ENCODE data around the gene PSMD8. TPM values are rescaled to one million over a fixed set of nuclear protein-coding genes. Genes with fewer than 3 reads are reported as not detected.

Gene PSMD8
- total RNA-seq, 2 experiments from 2014 or later = 169 to 238 TPM

DNA sequence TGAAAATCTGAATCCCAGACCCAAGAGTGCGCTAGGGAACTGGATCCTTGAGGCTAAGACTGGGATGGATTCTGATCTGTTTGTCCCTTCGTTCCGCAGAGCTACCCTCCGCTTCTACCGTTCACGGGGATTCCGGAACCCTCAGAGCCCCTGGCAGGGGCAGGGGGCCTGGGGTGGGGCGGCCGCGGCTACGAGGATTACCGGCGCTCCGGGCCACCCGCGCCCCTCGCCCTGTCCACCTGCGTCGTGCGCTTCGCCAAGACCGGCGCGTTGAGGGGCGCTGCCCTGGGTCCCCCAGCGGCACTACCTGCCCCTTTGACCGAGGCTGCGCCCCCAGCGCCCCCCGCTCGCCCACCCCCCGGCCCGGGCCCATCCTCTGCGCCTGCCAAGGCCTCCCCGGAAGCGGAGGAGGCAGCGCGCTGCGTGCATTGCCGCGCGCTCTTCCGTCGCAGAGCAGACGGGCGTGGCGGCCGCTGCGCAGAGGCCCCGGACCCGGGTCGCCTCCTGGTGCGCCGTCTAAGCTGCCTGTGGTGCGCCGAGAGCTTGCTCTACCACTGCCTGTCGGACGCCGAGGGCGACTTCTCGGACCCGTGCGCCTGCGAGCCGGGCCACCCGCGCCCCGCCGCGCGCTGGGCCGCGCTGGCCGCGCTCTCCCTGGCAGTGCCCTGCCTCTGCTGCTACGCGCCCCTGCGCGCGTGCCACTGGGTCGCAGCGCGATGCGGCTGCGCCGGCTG, 21.2 kb downstream of the PSMD8 start:
- POLR2A ChIA-PET = no interaction called here

DNA sequence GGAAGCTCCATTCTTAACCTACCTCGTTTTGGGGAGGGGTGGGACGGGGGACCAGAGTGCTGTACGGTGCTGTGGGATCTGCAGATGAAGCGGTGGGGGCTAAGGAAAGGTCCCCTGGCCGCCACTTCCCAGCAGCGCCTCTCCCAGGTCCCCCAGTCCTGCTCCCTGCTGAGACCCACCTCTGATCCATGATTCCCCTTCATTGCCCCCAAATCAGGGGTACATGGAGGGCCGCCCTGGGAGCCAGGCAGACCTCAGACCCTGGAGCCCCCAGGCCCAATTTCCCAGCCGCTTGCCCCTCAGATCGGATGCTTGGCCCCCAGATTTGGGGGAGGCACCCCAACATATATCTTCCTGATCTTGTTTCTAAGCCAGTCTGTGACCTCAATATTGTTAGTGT, 24.7 kb downstream of the PSMD8 start:
- TF ChIP-seq EZH2phosphoT487 (IDR thresholded peaks at IDR 0.05; ENCODE audit: borderline replicate concordance, low read depth, low read length) = no peak
- TF ChIP-seq, protein P1, sequence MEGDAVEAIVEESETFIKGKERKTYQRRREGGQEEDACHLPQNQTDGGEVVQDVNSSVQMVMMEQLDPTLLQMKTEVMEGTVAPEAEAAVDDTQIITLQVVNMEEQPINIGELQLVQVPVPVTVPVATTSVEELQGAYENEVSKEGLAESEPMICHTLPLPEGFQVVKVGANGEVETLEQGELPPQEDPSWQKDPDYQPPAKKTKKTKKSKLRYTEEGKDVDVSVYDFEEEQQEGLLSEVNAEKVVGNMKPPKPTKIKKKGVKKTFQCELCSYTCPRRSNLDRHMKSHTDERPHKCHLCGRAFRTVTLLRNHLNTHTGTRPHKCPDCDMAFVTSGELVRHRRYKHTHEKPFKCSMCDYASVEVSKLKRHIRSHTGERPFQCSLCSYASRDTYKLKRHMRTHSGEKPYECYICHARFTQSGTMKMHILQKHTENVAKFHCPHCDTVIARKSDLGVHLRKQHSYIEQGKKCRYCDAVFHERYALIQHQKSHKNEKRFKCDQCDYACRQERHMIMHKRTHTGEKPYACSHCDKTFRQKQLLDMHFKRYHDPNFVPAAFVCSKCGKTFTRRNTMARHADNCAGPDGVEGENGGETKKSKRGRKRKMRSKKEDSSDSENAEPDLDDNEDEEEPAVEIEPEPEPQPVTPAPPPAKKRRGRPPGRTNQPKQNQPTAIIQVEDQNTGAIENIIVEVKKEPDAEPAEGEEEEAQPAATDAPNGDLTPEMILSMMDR (conservative IDR thresholded peaks at IDR 0.05; ENCODE audit: low read length) = no peak
- no peak for DNase-seq (ENCODE audit: low spot score)
- H3K36me3 ChIP-seq (ENCODE audit: insufficient read depth, low read length) = no peaks in the 10 kb centered on the region
- no peaks in the 10 kb centered on the region for H3K9me3 ChIP-seq (ENCODE audit: low read length)
- no peaks in the 10 kb centered on the region for H3K9me2 ChIP-seq (ENCODE audit: insufficient read depth, low read length)
- no peak overlapping the region for H2AFZ ChIP-seq (ENCODE audit: low read length)
- no peak overlapping the region for H3K27ac ChIP-seq (ENCODE audit: low read depth, low read length, poor library complexity, severe bottlenecking)
- H3K4me1 ChIP-seq (ENCODE audit: insufficient read depth, low read length, poor library complexity, severe bottlenecking) = peaks cover 4% of the 10 kb centered on the region
- H3K4me2 ChIP-seq (ENCODE audit: low read length) = no peak overlapping the region
- BruUV-seq (replicated peaks) = no TSS peak
- intact Hi-C loops (cut with micrococcal nuclease; ENCODE audit: unreplicated experiment) = no loop called here
- H4K20me1 ChIP-seq (ENCODE audit: insufficient read depth, low read length) = no peaks in the 10 kb centered on the region
- CTCF ChIA-PET (ENCODE audit: unreplicated experiment) = interaction anchor here (0.7 kb wide), 1 partner anchor 848 kb away, joined by 4 read pairs; no protein-coding TSS in a partner anchor
- no peak overlapping the region for H3K4me3 ChIP-seq (ENCODE audit: low read depth, low read length, poor library complexity, severe bottlenecking)
- POLR2A ChIA-PET = interaction anchor here (0.6 to 0.9 kb wide), 2 partner anchors 11 to 194 kb away, joined by 3 to 4 read pairs; no protein-coding TSS in a partner anchor
- no peaks in the 10 kb centered on the region for H3K79me2 ChIP-seq (ENCODE audit: insufficient read depth, low read depth, low read length)

More for the DNA sequence above, 21.2 kb downstream of the PSMD8 start:
- Histone ChIP-seq H3K4me1 (ENCODE audit: insufficient read depth, low read length, poor library complexity, severe bottlenecking) (no peaks in the 10 kb centered on the region), H3K9me3 (ENCODE audit: low read length) (no peaks in the 10 kb centered on the region), H3K4me3 (ENCODE audit: low read depth, low read length, poor library complexity, severe bottlenecking) (no peak overlapping the region), H3K36me3 (ENCODE audit: insufficient read depth, low read length) (no peaks in the 10 kb centered on the region), H3K4me2 (ENCODE audit: low read length) (no peak overlapping the region), H2AFZ (ENCODE audit: low read length) (no peak overlapping the region), H3K9me2 (ENCODE audit: insufficient read depth, low read length) (no peaks in the 10 kb centered on the region), H3K27ac (ENCODE audit: low read depth, low read length, poor library complexity, severe bottlenecking) (no peak overlapping the region), H4K20me1 (ENCODE audit: insufficient read depth, low read length) (no peaks in the 10 kb centered on the region), H3K79me2 (ENCODE audit: insufficient read depth, low read depth, low read length) (no peaks in the 10 kb centered on the region)
- CTCF ChIA-PET (ENCODE audit: unreplicated experiment) = no interaction called here
- no peak for DNase-seq (ENCODE audit: low spot score)
- TF ChIP-seq, protein P1 (conservative IDR thresholded peaks at IDR 0.05; ENCODE audit: low read length) = no peak
- TF ChIP-seq EZH2phosphoT487 (IDR thresholded peaks at IDR 0.05; ENCODE audit: borderline replicate concordance, low read depth, low read length) = no peak
- intact Hi-C loops (cut with micrococcal nuclease; ENCODE audit: unreplicated experiment) = no loop called here
- BruUV-seq (replicated peaks) = no TSS peak

GRCh38 chr19:38399537-38399936, 25.2 kb downstream of the PSMD8 start:
- H3K9me3 ChIP-seq (ENCODE audit: low read length) = no peaks in the 10 kb centered on the region
- intact Hi-C loops (cut with micrococcal nuclease; ENCODE audit: unreplicated experiment) = no loop called here
- H2AFZ ChIP-seq (ENCODE audit: low read length) = no peak overlapping the region
- H3K36me3 ChIP-seq (ENCODE audit: insufficient read depth, low read length) = no peaks in the 10 kb centered on the region
- H3K27ac ChIP-seq (ENCODE audit: low read depth, low read length, poor library complexity, severe bottlenecking) = no peak overlapping the region
- ChIA-PET POLR2A (interaction anchor here (0.7 to 0.9 kb wide), 2 partner anchors 25 to 194 kb away, joined by 3 to 4 read pairs; partner anchors contain the start of gene PSMD8), CTCF (ENCODE audit: unreplicated experiment) (no interaction called here)
- DNase-seq (ENCODE audit: low spot score) = no peak
- H3K9me2 ChIP-seq (ENCODE audit: insufficient read depth, low read length) = no peaks in the 10 kb centered on the region
- TF ChIP-seq EZH2phosphoT487 (IDR thresholded peaks at IDR 0.05; ENCODE audit: borderline replicate concordance, low read depth, low read length) = no peak
- TF ChIP-seq, protein P1 (conservative IDR thresholded peaks at IDR 0.05; ENCODE audit: low read length) = no peak
- no TSS peak for BruUV-seq (replicated peaks)
- no peaks in the 10 kb centered on the region for H4K20me1 ChIP-seq (ENCODE audit: insufficient read depth, low read length)
- peaks cover 4% of the 10 kb centered on the region for H3K4me1 ChIP-seq (ENCODE audit: insufficient read depth, low read length, poor library complexity, severe bottlenecking)
- H3K79me2 ChIP-seq (ENCODE audit: insufficient read depth, low read depth, low read length) = no peaks in the 10 kb centered on the region
- H3K4me3 ChIP-seq (ENCODE audit: low read depth, low read length, poor library complexity, severe bottlenecking) = no peak overlapping the region
- H3K4me2 ChIP-seq (ENCODE audit: low read length) = no peak overlapping the region
